ENCODE results near the gene GNA14.

GRCh38 chr9:77679088-77679487 lies 31.0 kb upstream of the GNA14 start:
- TF ChIP-seq, protein P1, sequence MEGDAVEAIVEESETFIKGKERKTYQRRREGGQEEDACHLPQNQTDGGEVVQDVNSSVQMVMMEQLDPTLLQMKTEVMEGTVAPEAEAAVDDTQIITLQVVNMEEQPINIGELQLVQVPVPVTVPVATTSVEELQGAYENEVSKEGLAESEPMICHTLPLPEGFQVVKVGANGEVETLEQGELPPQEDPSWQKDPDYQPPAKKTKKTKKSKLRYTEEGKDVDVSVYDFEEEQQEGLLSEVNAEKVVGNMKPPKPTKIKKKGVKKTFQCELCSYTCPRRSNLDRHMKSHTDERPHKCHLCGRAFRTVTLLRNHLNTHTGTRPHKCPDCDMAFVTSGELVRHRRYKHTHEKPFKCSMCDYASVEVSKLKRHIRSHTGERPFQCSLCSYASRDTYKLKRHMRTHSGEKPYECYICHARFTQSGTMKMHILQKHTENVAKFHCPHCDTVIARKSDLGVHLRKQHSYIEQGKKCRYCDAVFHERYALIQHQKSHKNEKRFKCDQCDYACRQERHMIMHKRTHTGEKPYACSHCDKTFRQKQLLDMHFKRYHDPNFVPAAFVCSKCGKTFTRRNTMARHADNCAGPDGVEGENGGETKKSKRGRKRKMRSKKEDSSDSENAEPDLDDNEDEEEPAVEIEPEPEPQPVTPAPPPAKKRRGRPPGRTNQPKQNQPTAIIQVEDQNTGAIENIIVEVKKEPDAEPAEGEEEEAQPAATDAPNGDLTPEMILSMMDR (IDR thresholded peaks at IDR 0.05): no peak
- TF ChIP-seq RCOR1 (IDR thresholded peaks at IDR 0.05; ENCODE audit: low read depth, low read length) (no peak), MAFK (IDR thresholded peaks at IDR 0.05; ENCODE audit: partially characterized antibody) (no peak), RAD21 (conservative IDR thresholded peaks at IDR 0.05 in 1 of 2, IDR thresholded peaks at IDR 0.05 in 1 of 2) (no peak), POLR2AphosphoS2 (conservative IDR thresholded peaks at IDR 0.05; ENCODE audit: low read length) (no peak), POLR2A (IDR thresholded peaks at IDR 0.05; ENCODE audit: low read length) (no peak)
- TF ChIP-seq, protein P2, sequence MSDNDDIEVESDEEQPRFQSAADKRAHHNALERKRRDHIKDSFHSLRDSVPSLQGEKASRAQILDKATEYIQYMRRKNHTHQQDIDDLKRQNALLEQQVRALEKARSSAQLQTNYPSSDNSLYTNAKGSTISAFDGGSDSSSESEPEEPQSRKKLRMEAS (IDR thresholded peaks at IDR 0.05): no peak
